Gastrocnemius medialis (tissue), 4 donors: Measurements from ENCODE around the gene PLCB3.

Experiments used
- POLR2A ChIP-seq, 2 donors: fragments of 450-650 bp; IDR thresholded peaks; one replicate each; pipeline ENCODE4 v1.6.1; 2017; ENCODE audit warnings: antibody characterized with exemption in 2 of 2, mild to moderate bottlenecking in 2 of 2, moderate library complexity in 2 of 2
- TF ChIP-seq, protein P1 (sequence below), 5 experiments: fragments of 450-650 bp in 3 of 5; fragments of 200-600 bp in 2 of 5; sonication (generic) in 2 of 5; IDR thresholded peaks in 4 of 5; conservative IDR thresholded peaks in 1 of 5; 1 replicate in 4 of 5; 2 replicates in 1 of 5; pipeline ENCODE4 v1.5.1; 2016 to 2019; ENCODE audit warnings: antibody characterized with exemption in 5 of 5, mild to moderate bottlenecking in 3 of 5, moderate library complexity in 3 of 5

- TF ChIP-seq, protein P1, sequence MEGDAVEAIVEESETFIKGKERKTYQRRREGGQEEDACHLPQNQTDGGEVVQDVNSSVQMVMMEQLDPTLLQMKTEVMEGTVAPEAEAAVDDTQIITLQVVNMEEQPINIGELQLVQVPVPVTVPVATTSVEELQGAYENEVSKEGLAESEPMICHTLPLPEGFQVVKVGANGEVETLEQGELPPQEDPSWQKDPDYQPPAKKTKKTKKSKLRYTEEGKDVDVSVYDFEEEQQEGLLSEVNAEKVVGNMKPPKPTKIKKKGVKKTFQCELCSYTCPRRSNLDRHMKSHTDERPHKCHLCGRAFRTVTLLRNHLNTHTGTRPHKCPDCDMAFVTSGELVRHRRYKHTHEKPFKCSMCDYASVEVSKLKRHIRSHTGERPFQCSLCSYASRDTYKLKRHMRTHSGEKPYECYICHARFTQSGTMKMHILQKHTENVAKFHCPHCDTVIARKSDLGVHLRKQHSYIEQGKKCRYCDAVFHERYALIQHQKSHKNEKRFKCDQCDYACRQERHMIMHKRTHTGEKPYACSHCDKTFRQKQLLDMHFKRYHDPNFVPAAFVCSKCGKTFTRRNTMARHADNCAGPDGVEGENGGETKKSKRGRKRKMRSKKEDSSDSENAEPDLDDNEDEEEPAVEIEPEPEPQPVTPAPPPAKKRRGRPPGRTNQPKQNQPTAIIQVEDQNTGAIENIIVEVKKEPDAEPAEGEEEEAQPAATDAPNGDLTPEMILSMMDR (IDR thresholded peaks at IDR 0.05 in 4 of 5, conservative IDR thresholded peaks at IDR 0.05 in 1 of 5) = no peak
- no peak for TF ChIP-seq POLR2A (IDR thresholded peaks at IDR 0.05)
Measured at GRCh38 chr11:64286801-64287159, 35.5 kb downstream of the PLCB3 start.
